GM12878 (cell line): ENCODE measurements around the gene NBPF1. TPM values are rescaled to one million over a fixed set of nuclear protein-coding genes. Genes with fewer than 3 reads are reported as not detected.
"Not testable (repeated sequence)": the region's sequence is repeated elsewhere in the genome, so short reads cannot be mapped to it uniquely, and the experiment has no call there.

Source experiments
- ATAC-seq: fragments of 200-7000 bp; cut with Tn5 transposase; 3 replicates; pipeline ENCODE4 v1.9.1; 2020; ENCODE audit warnings: mild to moderate bottlenecking, moderate library complexity
- BruUV-seq: library from RNA; stranded (reverse); fragments of 400-500 nt; replicated peaks from 2 replicates; lab custom pipeline; 2021; lab: Mats Ljungman, UMichigan
- CTCF ChIA-PET: fragments of 300-600 bp; sonication (Branson Sonifier 250); formaldehyde crosslinking; extraction: SDS; loops from one replicate; lab custom pipeline; 2021; ENCODE audit warnings: inconsistent platforms; lab: Yijun Ruan, JAX
- POLR2A ChIA-PET: fragments of 350-600 bp; formaldehyde crosslinking; extraction: SDS; loops from one replicate; lab custom pipeline; 2021; ENCODE audit warnings: inconsistent platforms; lab: Charles Lee
- RAD21 ChIA-PET: fragments of 300-600 bp; sonication (Branson Sonifier 250); formaldehyde crosslinking; loops from one replicate; lab custom pipeline; 2023; ENCODE audit warnings: antibody characterized with exemption; ENCODE audit not compliant: unreplicated experiment; lab: Charles Lee
- SMC1A ChIA-PET: fragments of 300-600 bp; sonication (Branson Sonifier 250); formaldehyde crosslinking; loops from one replicate; lab custom pipeline; 2023; ENCODE audit not compliant: unreplicated experiment, uncharacterized antibody; lab: Charles Lee
- DNase-seq: peaks from one replicate; pipeline ENCODE4 v3.0.0-alpha.2; 2011; ENCODE audit warnings: low read depth, low spot score
- FAIRE-seq: peaks from 3 replicates; lab custom pipeline; 2011; peaks lifted over from hg19 to GRCh38; lab: Jason Lieb, UNC
- H2AFZ ChIP-seq: 2 replicates; pipeline ENCODE4 v1.6.0; 2011; ENCODE audit warnings: low read depth, low read length, control low read depth; ENCODE audit not compliant: control insufficient read depth
- H3K27ac ChIP-seq: 2 replicates; pipeline ENCODE4 v1.5.1; 2011; ENCODE audit warnings: control low read depth; ENCODE audit not compliant: control insufficient read depth, insufficient read depth
- H3K27me3 ChIP-seq, 2 experiments: replicated peaks in 1 of 2; 2 replicates each; pipeline versions ENCODE4 v1.6.0 to v1.6.1; 2011; ENCODE audit warnings: low read length in 1 of 2; ENCODE audit not compliant: control insufficient read depth in 2 of 2, insufficient read depth in 2 of 2
- H3K36me3 ChIP-seq, 2 experiments: 2 replicates each; pipeline ENCODE4 v1.5.1; 2011; ENCODE audit warnings: low read length in 1 of 2; ENCODE audit not compliant: control insufficient read depth in 2 of 2, insufficient read depth in 2 of 2
- H3K4me1 ChIP-seq: 2 replicates; pipeline ENCODE4 v1.6.1; 2011; ENCODE audit warnings: mild to moderate bottlenecking, low read length, moderate library complexity, mixed read lengths; ENCODE audit not compliant: control insufficient read depth, insufficient read depth
- H3K4me2 ChIP-seq: 2 replicates; pipeline ENCODE4 v1.6.0; 2011; ENCODE audit warnings: control low read depth; ENCODE audit not compliant: control insufficient read depth, insufficient read depth
- H3K4me3 ChIP-seq: fragments of 200-600 bp; sonication (generic); 2 replicates; pipeline ENCODE4 v1.5.1; 2016
- H3K79me2 ChIP-seq: 2 replicates; pipeline ENCODE4 v1.6.0; 2011; ENCODE audit warnings: low read length; ENCODE audit not compliant: control insufficient read depth, insufficient read depth
- H3K9ac ChIP-seq: 2 replicates; pipeline ENCODE4 v1.8.0; 2011; ENCODE audit warnings: low read length, control low read depth, mixed read lengths; ENCODE audit not compliant: control insufficient read depth, insufficient read depth
- H3K9me3 ChIP-seq: replicated peaks from 3 replicates; pipeline ENCODE4 v1.5.1; 2011; ENCODE audit warnings: mild to moderate bottlenecking, low read length; ENCODE audit not compliant: control insufficient read depth, insufficient read depth
- H4K20me1 ChIP-seq: 2 replicates; pipeline ENCODE4 v1.6.0; 2011; ENCODE audit not compliant: control insufficient read depth, insufficient read depth
- ZNF24 ChIP-seq: fragments of 450-650 bp; IDR thresholded peaks from 2 replicates; pipeline ENCODE4 v1.6.1; 2017; ENCODE audit warnings: antibody characterized with exemption, mild to moderate bottlenecking
- WGBS: methylation state at CpG from one replicate; pipeline ENCODE4 v1.1.6; 2016; ENCODE audit warnings: low lambda C conversion rate; ENCODE audit not compliant: insufficient replicate concordance, insufficient coverage; ENCODE audit errors: missing lambda C conversion rate; 5-methylcytosine and 5-hydroxymethylcytosine counted together
- in situ Hi-C: fragments of 300-500 bp; cut with MboI; formaldehyde crosslinking; loops from 9 replicates; pipeline ENCODE4 v1.14.3; 2018; ENCODE audit warnings: mixed read lengths
- intact Hi-C: fragments of 100-400 bp; cut with micrococcal nuclease; formaldehyde crosslinking; loops from one replicate; pipeline ENCODE4 v1.14.2; 2022; ENCODE audit not compliant: unreplicated experiment
- polyA plus RNA-seq, 11 experiments: library from polyadenylated mRNA; depleted of rRNA in 4 of 11; unstranded in 6 of 11; stranded (reverse) in 5 of 11; fragments of >200 nt; fragmentation: Nextera tagmentation in 4 of 11; fragmentation: Illumina TruSeq in 1 of 11; extraction: Ambion mirVana in 4 of 11; extraction: Trizol in 1 of 11; gene quantifications; 1 replicate in 1 of 11; 2 replicates in 10 of 11; pipeline versions ENCODE4 v1.2.1 to v1.2.3, GENCODE V29; 2011 to 2016; ENCODE audit warnings: inconsistent platforms in 2 of 11, missing spikeins in 2 of 11, low read depth in 1 of 11
- total RNA-seq, 4 experiments: library from RNA; depleted of rRNA in 3 of 4; stranded (reverse); fragments of >200 nt in 3 of 4; fragmentation: Illumina TruSeq in 1 of 4; extraction: Trizol in 1 of 4; gene quantifications; 2 replicates each; pipeline versions ENCODE4 v1.2.1 to v1.2.3, GENCODE V29; 2013 to 2021

Gene NBPF1
- total and polyA plus RNA-seq, 10 of the 15 experiments (the other 5 are each of a cell fraction or from before 2014, with no cell fraction given) = 0.20 to 3.4 (median 0.71) TPM

- FAIRE-seq, H3K4me2 ChIP-seq, H3K9me3 ChIP-seq, H2AFZ ChIP-seq, SMC1A ChIA-PET, in situ Hi-C loops, CTCF ChIA-PET, H3K27me3 ChIP-seq, H3K4me3 ChIP-seq, H3K4me1 ChIP-seq, H3K79me2 ChIP-seq, H3K9ac ChIP-seq, intact Hi-C loops, RAD21 ChIA-PET, H4K20me1 ChIP-seq, H3K36me3 ChIP-seq, H3K27ac ChIP-seq: not testable (repeated sequence)
- DNase-seq = peak; percentile 17
- peak; percentile 87 for ATAC-seq
- TSS peak; percentile 90 for BruUV-seq
- POLR2A ChIA-PET = interaction anchor here (0.5 kb wide), 1 partner anchor 41 kb away, joined by 5 read pairs; no protein-coding TSS in a partner anchor
- TF ChIP-seq ZNF24 = peak; percentile 64; the same call in 1 of the 2 replicates
- WGBS = 27% methylated on average over 30 of the region's 43 CpGs
Measured at GRCh38 chr1:16534829-16535456, 78.4 kb downstream of the NBPF1 start.

GRCh38 chr1:16534239-16534828, 79.0 kb downstream of the NBPF1 start:
- H3K27me3 ChIP-seq, H3K79me2 ChIP-seq, SMC1A ChIA-PET, H2AFZ ChIP-seq, H3K9me3 ChIP-seq, H3K27ac ChIP-seq, DNase-seq, CTCF ChIA-PET, FAIRE-seq, H3K4me2 ChIP-seq, H3K36me3 ChIP-seq, RAD21 ChIA-PET, H4K20me1 ChIP-seq, in situ Hi-C loops, H3K4me3 ChIP-seq, BruUV-seq, H3K4me1 ChIP-seq, intact Hi-C loops, H3K9ac ChIP-seq: not testable (repeated sequence)
- 42% methylated on average over 38 of the region's 44 CpGs for WGBS
- POLR2A ChIA-PET = interaction anchor here (0.5 kb wide), 1 partner anchor 40 kb away, joined by 5 read pairs; no protein-coding TSS in a partner anchor
- peak; percentile 31 for ATAC-seq

DNA sequence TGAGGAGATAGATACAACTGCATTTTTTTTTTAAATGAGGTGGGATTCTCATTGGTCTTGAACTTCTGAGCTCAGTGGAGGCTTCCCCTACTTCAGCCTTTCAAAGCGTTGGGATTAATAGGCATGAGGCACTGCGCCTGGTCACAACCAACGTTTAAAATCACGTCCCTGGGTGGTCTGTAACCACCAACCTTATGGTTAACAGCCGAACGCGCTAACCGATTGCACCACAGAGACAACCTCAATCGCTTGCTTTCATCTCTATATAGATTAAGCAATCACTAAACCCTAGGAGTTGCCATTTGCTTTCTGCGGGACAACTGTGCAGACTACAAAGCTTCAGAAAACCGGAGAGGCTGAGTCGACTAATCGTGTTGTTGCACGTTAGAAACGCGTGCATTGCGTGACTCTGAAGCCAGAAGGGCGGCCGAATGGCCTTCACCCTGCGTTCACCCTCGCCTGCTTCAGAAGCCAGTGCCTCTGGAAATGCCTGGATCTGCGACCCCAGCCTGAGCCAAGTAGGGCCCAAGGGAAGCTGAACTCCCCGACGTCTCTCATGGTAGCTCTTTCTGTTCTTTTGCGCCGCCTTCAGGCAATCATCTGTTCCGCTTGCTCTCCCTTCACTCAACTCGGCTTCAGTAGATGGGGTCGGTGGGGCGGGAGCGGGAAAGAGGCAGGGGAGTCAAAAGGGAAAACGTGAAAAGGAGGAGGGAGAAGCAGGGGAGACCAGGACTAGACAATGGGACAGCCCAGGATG, 81.0 kb downstream of the NBPF1 start:
- WGBS = 75% methylated on average over 24 of the region's 32 CpGs
- FAIRE-seq, H3K9me3 ChIP-seq, H4K20me1 ChIP-seq, H3K4me2 ChIP-seq, H3K79me2 ChIP-seq, RAD21 ChIA-PET, H3K4me3 ChIP-seq, CTCF ChIA-PET, H3K4me1 ChIP-seq, H3K9ac ChIP-seq, POLR2A ChIA-PET, H2AFZ ChIP-seq, in situ Hi-C loops, SMC1A ChIA-PET, H3K36me3 ChIP-seq, H3K27me3 ChIP-seq, ATAC-seq, BruUV-seq, DNase-seq, intact Hi-C loops, H3K27ac ChIP-seq: not testable (repeated sequence)
